MM.1S (cell line): ENCODE results near the gene KIF20B.

Source experiments
- CTCF ChIP-seq: fragments of 300-600 bp; sonication (generic); IDR thresholded peaks from 2 replicates; pipeline ENCODE4 v1.5.1; 2016; ENCODE audit warnings: antibody characterized with exemption, low read length, mixed read lengths
- EZH2 ChIP-seq: fragments of 300-600 bp; sonication (generic); optimal IDR thresholded peaks from 2 replicates; pipeline ENCODE3; 2017; ENCODE audit warnings: low read depth, mild to moderate bottlenecking, antibody characterized with exemption, low read length, mixed read lengths
- EZH2phosphoT487 ChIP-seq: fragments of 300-600 bp; sonication (generic); IDR thresholded peaks from 2 replicates; pipeline ENCODE4 v1.6.1; 2018; ENCODE audit warnings: antibody characterized with exemption, low read length

- TF ChIP-seq EZH2phosphoT487 = no peak
- TF ChIP-seq CTCF = no peak
- TF ChIP-seq EZH2 = no peak
Observed at GRCh38 chr10:89810908-89811525, 109.6 kb downstream of the KIF20B start.
